Subcutaneous adipose tissue (tissue), 4 donors: ENCODE measurements around the gene CD109. TPM values are rescaled to one million over a fixed set of nuclear protein-coding genes. Genes with fewer than 3 reads are reported as not detected.

Experiments used
- CTCF ChIP-seq: fragments of 450-650 bp; IDR thresholded peaks from one replicate; pipeline ENCODE4 v1.5.1; 2016; ENCODE audit warnings: low read depth, mild to moderate bottlenecking, control low read depth, antibody characterized with exemption, moderate library complexity
- total RNA-seq, 4 donors: library from RNA; depleted of rRNA; stranded (reverse); fragments of >200 nt; gene quantifications; one replicate each; pipeline ENCODE4 v1.1.0, GENCODE V29; 2016

Gene CD109
- total RNA-seq, 4 donors from 2014 or later: 16.0 to 59.8 (median 22.5) TPM

GRCh38 chr6:73671911-73672685, 23.9 kb upstream of the CD109 start:
- no peak for TF ChIP-seq CTCF

- no peak for TF ChIP-seq CTCF
Measured at GRCh38 chr6:73675466-73676098, 20.4 kb upstream of the CD109 start.

DNA sequence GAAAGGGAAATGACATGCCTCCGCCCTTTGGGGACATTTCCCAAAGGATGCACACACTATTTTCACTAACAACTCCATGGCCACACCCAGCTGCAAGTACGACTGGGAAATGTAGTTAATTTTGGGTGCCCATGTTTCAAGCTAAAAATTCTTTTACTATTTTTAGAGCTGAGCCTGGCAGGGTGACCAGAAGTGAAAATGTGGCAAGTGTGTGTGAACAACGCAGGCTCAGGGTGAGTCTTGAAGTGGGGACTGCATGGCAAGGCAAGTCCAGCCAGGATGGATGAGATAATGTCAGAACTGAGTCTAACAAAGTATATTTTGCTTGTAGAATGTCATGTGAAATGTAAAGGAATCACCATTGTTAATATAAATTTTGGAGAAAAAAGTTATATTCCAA, 17.0 kb upstream of the CD109 start:
- TF ChIP-seq CTCF: no peak

- TF ChIP-seq CTCF: no peak
Measured at GRCh38 chr6:73680289-73680918, 15.6 kb upstream of the CD109 start.

DNA sequence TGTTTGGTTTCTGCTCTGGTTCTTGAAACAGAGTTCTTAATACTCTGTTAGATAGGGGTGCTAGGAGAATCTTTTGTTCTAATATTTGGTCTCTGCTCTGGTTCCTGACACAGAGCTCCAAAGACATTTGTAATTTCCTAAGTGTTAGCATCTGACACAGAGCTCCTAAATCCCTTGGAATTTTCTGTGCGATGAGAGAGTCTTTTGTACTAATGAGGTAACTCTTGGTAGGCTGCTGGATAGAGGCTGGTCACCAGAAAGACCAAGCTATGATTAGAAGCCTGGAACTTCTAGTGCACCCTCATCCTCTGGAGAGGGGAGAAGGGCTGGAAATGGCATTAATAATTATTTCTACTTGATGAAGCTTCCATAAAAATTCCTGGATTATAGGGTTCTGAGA, 7.7 kb upstream of the CD109 start:
- TF ChIP-seq CTCF: no peak

DNA sequence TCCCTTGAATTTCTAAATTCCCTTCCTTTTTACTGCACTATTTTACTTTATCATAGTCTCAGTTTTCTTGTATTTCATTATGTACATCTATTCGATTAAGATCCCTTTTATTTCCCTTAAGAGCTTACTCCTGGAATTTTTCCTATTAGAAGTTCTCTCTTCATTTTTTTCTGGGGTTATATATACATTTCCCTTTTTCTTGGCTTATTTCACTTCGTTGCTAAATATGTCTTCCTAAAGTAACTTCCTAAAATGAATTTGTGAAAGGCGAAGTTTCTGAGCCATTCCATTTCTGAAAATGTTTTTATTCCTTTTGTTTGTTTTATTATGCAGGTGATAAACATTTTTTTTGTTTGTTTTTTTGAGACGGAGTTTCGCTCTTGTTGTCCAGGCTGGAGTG, 5.9 kb upstream of the CD109 start:
- TF ChIP-seq CTCF: no peak

GRCh38 chr6:73691512-73691911, 4.5 kb upstream of the CD109 start:
- no peak for TF ChIP-seq CTCF
